Measurements from ENCODE around the gene CAPN2. TPM values are rescaled to one million over a fixed set of nuclear protein-coding genes. Genes with fewer than 3 reads are reported as not detected.

Gene CAPN2
- total RNA-seq, 1 experiment from 2014 or later: 459 TPM

- H2AFZ ChIP-seq: no peak overlapping the region
- BruUV-seq (replicated peaks): no TSS peak
- no peak overlapping the region for H3K4me2 ChIP-seq
- no peaks in the 10 kb centered on the region for H3K9me3 ChIP-seq (ENCODE audit: insufficient read depth, low read depth)
- H4K20me1 ChIP-seq (ENCODE audit: insufficient read depth): peaks cover 6% of the 10 kb centered on the region; the same call in 1 of the 2 replicates
- H3K4me1 ChIP-seq (replicated peaks; ENCODE audit: insufficient read depth): peaks cover 78% of the 10 kb centered on the region
- peaks cover 58% of the 10 kb centered on the region for H3K36me3 ChIP-seq (ENCODE audit: low read depth)
- POLR2A ChIA-PET (ENCODE audit: unreplicated experiment): interaction anchor here (0.7 kb wide), 1 partner anchor 23 kb away, joined by 3 read pairs; no protein-coding TSS in a partner anchor
- CTCF ChIA-PET: no interaction called here
- H3K27me3 ChIP-seq (ENCODE audit: insufficient read depth, low read depth): no peaks in the 10 kb centered on the region
- TF ChIP-seq CTCF (conservative IDR thresholded peaks at IDR 0.05) (no peak), EZH2 (IDR thresholded peaks at IDR 0.05; ENCODE audit: low read depth) (no peak)
- H3K4me3 ChIP-seq: no peak overlapping the region
- H3K79me2 ChIP-seq (ENCODE audit: low read depth): peaks cover 95% of the 10 kb centered on the region
- peaks cover 60% of the 10 kb centered on the region for H3F3A ChIP-seq (ENCODE audit: insufficient read depth, low read depth)
- DNase-seq: no peak
- H3K9me2 ChIP-seq (ENCODE audit: insufficient read depth): no peaks in the 10 kb centered on the region
- intact Hi-C loops (cut with micrococcal nuclease; ENCODE audit: unreplicated experiment): no loop called here
- H3K27ac ChIP-seq: no peak overlapping the region
Observed at GRCh38 chr1:223723351-223723904, 11.1 kb downstream of the CAPN2 start.

DNA sequence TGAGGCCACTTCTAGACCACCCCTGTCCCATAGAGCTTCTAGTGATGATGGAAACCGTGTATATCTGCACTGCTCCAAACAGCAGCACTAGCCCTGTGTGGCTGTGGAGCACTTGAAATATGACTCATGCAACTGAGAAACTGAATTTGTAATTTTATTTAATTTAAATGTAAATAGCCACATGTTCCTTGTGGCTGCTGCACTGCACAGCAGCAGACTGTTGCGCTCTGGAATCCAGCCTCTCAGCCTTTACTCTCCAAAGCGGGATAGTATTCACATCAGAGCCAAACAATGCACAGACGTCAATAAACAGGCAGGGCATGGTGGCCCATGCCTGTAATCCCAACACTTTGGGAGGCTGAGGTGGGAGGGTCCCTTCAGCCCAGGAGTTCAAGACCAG, 12.0 kb downstream of the CAPN2 start:
- H4K20me1 ChIP-seq (ENCODE audit: insufficient read depth): peaks cover 13% of the 10 kb centered on the region; the same call in 1 of the 2 replicates
- peaks cover 59% of the 10 kb centered on the region for H3K36me3 ChIP-seq (ENCODE audit: low read depth)
- no peak overlapping the region for H2AFZ ChIP-seq
- H3K4me1 ChIP-seq (replicated peaks; ENCODE audit: insufficient read depth): peaks cover 68% of the 10 kb centered on the region
- TF ChIP-seq CTCF (conservative IDR thresholded peaks at IDR 0.05): no peak
- no peak for TF ChIP-seq EZH2 (IDR thresholded peaks at IDR 0.05; ENCODE audit: low read depth)
- H3K27ac ChIP-seq: no peak overlapping the region
- peaks cover 95% of the 10 kb centered on the region for H3K79me2 ChIP-seq (ENCODE audit: low read depth)
- no peaks in the 10 kb centered on the region for H3K9me2 ChIP-seq (ENCODE audit: insufficient read depth)
- no peaks in the 10 kb centered on the region for H3K27me3 ChIP-seq (ENCODE audit: insufficient read depth, low read depth)
- intact Hi-C loops (cut with micrococcal nuclease; ENCODE audit: unreplicated experiment): no loop called here
- H3K4me3 ChIP-seq: no peak overlapping the region
- DNase-seq: no peak
- no peaks in the 10 kb centered on the region for H3K9me3 ChIP-seq (ENCODE audit: insufficient read depth, low read depth)
- no peak overlapping the region for H3K4me2 ChIP-seq
- POLR2A ChIA-PET (ENCODE audit: unreplicated experiment): interaction anchor here (0.5 kb wide), 1 partner anchor 17 kb away, joined by 3 read pairs; no protein-coding TSS in a partner anchor
- CTCF ChIA-PET: no interaction called here
- no TSS peak for BruUV-seq (replicated peaks)
- H3F3A ChIP-seq (ENCODE audit: insufficient read depth, low read depth): peaks cover 52% of the 10 kb centered on the region

DNA sequence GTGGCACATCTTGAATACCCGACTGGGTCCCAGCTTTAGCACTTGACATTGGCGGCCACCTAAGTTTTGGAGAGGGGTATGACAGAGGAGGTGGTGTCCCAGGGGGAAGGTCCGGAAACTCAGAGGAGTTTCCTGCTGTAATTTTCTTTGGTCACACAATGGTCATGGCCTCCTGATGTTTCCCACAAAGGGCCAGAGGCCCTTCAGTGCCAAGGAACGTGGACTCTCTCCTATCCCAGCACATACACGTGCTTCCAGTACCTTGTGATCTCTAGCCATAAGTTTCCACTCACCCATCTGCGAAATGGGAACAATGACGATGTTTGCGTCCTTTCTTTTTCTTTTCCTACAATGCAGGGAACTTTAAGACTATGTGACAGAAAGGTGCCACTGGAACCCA, 13.2 kb downstream of the CAPN2 start:
- no peak for TF ChIP-seq EZH2 (IDR thresholded peaks at IDR 0.05; ENCODE audit: low read depth)
- Histone ChIP-seq H3K4me1 (replicated peaks; ENCODE audit: insufficient read depth) (peaks cover 68% of the 10 kb centered on the region), H2AFZ (no peak overlapping the region), H3K36me3 (ENCODE audit: low read depth) (peaks cover 52% of the 10 kb centered on the region), H3K27ac (peak overlapping the region; percentile 55), H3K27me3 (ENCODE audit: insufficient read depth, low read depth) (no peaks in the 10 kb centered on the region), H3K9me2 (ENCODE audit: insufficient read depth) (no peaks in the 10 kb centered on the region), H4K20me1 (ENCODE audit: insufficient read depth) (peaks cover 22% of the 10 kb centered on the region), H3K9me3 (ENCODE audit: insufficient read depth, low read depth) (no peaks in the 10 kb centered on the region), H3K4me2 (peak overlapping the region; percentile 64; the same call in 1 of the 2 replicates), H3F3A (ENCODE audit: insufficient read depth, low read depth) (peaks cover 46% of the 10 kb centered on the region), H3K79me2 (ENCODE audit: low read depth) (peaks cover 95% of the 10 kb centered on the region), H3K4me3 (no peak overlapping the region)
- intact Hi-C loops (cut with micrococcal nuclease; ENCODE audit: unreplicated experiment): no loop called here
- CTCF ChIA-PET: no interaction called here
- no peak for DNase-seq
- no TSS peak for BruUV-seq (replicated peaks)
- POLR2A ChIA-PET (ENCODE audit: unreplicated experiment): interaction anchor here (0.6 to 1.2 kb wide), 3 partner anchors 10 to 18 kb away, joined by 4 to 5 read pairs (median 4); no protein-coding TSS in a partner anchor
